Fibroblast of skin of left quadriceps (primary cell): ENCODE results near the gene URI1.
A peak's percentile ranks its signal among the peaks of the same experiment; 100 is the strongest.
"Not testable (repeated sequence)": the region's sequence is repeated elsewhere in the genome, so short reads cannot be mapped to it uniquely, and the experiment has no call there.

Experiments used
- DNase-seq, 2 experiments: peaks; one replicate each; pipeline ENCODE4 v3.0.0-alpha.2; 2013; ENCODE audit warnings: low read depth in 2 of 2

The URI1 gene

GRCh38 chr19:29941828-29942403, at the start of gene URI1:
Gene URI1 (plus strand): TSS chr19:29942239. CDS start chr19:29942548, 309 bp downstream.
- DNase-seq, result peak; percentile 64 to 69

GRCh38 chr19:29893606-29894284, 48.3 kb upstream of the URI1 start:
- DNase-seq, result no peak

- no peak for DNase-seq
Observed at GRCh38 chr19:29896802-29897201, 45.2 kb upstream of the URI1 start.

- no peak for DNase-seq
Observed at GRCh38 chr19:29897466-29897865, 44.6 kb upstream of the URI1 start.

GRCh38 chr19:29904017-29904416, 38.0 kb upstream of the URI1 start:
- no peak for DNase-seq

GRCh38 chr19:29908963-29909944, 32.8 kb upstream of the URI1 start:
- no peak for DNase-seq

GRCh38 chr19:29914933-29915332, 27.1 kb upstream of the URI1 start:
- DNase-seq, result no peak

- DNase-seq, result not testable (repeated sequence)
Observed at GRCh38 chr19:29915832-29916231, 26.2 kb upstream of the URI1 start.

GRCh38 chr19:29917911-29918310, 24.1 kb upstream of the URI1 start:
- DNase-seq, result no peak

- no peak for DNase-seq
Observed at GRCh38 chr19:29918891-29919290, 23.1 kb upstream of the URI1 start.

- DNase-seq, result no peak
Observed at GRCh38 chr19:29922972-29923371, 19.1 kb upstream of the URI1 start.

- no peak for DNase-seq
Observed at GRCh38 chr19:29923653-29924052, 18.4 kb upstream of the URI1 start.

GRCh38 chr19:29926031-29926430, 16.0 kb upstream of the URI1 start:
- DNase-seq, result no peak

GRCh38 chr19:29926801-29927200, 15.2 kb upstream of the URI1 start:
- no peak for DNase-seq

- no peak for DNase-seq
Observed at GRCh38 chr19:29927944-29928625, 14.0 kb upstream of the URI1 start.

GRCh38 chr19:29928831-29929230, 13.2 kb upstream of the URI1 start:
- DNase-seq, result no peak

- DNase-seq, result no peak
Observed at GRCh38 chr19:29934257-29934656, 7.8 kb upstream of the URI1 start.

GRCh38 chr19:29934781-29935180, 7.3 kb upstream of the URI1 start:
- no peak for DNase-seq

- DNase-seq, result no peak
Observed at GRCh38 chr19:29936409-29936808, 5.6 kb upstream of the URI1 start.

GRCh38 chr19:29939628-29940027, 2.4 kb upstream of the URI1 start:
- no peak for DNase-seq

GRCh38 chr19:29940971-29941585, 961 bp upstream of the URI1 start:
- DNase-seq, result no peak
